GM10248 (cell line): ENCODE measurements around the gene ATG4B.

Experiments used
- CTCF ChIA-PET: fragments of 300-600 bp; sonication (Branson Sonifier 250); formaldehyde crosslinking; extraction: SDS; loops from one replicate; lab custom pipeline; 2021; ENCODE audit warnings: antibody characterized with exemption; lab: Yijun Ruan, JAX
- POLR2A ChIA-PET: fragments of 350-650 bp; sonication (Branson Sonifier 250); formaldehyde crosslinking; extraction: SDS; loops from one replicate; lab custom pipeline; 2020; ENCODE audit warnings: antibody characterized with exemption; lab: Yijun Ruan, JAX
- DNase-seq: peaks from one replicate; pipeline ENCODE4 v3.0.0; 2012; ENCODE audit errors: extremely low spot score
- TF ChIP-seq, protein P1 (sequence below): IDR thresholded peaks from 2 replicates; pipeline ENCODE4 v1.5.1; 2012; ENCODE audit warnings: mild to moderate bottlenecking, low read depth; ENCODE audit errors: extremely low read depth, missing control alignments, control extremely low read depth

ATG4B gene

DNA sequence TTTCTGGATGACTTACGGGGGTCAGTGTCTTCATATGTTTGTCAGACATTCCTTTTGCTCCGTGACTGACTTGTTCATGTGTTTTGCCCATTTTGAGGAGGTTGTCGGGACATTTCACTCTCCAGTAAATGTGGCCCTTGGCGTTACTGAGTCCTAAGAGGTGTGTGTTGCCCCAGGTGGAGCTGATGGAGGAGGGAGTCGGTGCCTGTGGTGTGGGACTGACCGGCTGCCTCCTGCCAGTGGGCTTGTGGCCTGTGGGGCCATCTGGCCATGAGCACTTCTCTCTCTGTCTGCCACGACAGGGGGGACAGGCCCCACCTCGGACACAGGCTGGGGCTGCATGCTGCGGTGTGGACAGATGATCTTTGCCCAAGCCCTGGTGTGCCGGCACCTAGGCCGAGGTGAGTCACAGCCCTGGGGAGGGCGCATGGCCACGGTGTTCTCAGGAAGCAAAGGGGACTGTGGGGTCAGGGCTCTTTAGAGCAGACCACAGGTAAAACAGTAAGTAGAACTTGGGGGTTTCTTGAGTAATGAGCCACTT, 15.8 kb downstream of the ATG4B start:
- TF ChIP-seq, protein P1, sequence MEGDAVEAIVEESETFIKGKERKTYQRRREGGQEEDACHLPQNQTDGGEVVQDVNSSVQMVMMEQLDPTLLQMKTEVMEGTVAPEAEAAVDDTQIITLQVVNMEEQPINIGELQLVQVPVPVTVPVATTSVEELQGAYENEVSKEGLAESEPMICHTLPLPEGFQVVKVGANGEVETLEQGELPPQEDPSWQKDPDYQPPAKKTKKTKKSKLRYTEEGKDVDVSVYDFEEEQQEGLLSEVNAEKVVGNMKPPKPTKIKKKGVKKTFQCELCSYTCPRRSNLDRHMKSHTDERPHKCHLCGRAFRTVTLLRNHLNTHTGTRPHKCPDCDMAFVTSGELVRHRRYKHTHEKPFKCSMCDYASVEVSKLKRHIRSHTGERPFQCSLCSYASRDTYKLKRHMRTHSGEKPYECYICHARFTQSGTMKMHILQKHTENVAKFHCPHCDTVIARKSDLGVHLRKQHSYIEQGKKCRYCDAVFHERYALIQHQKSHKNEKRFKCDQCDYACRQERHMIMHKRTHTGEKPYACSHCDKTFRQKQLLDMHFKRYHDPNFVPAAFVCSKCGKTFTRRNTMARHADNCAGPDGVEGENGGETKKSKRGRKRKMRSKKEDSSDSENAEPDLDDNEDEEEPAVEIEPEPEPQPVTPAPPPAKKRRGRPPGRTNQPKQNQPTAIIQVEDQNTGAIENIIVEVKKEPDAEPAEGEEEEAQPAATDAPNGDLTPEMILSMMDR, result no peak
- CTCF ChIA-PET, result no interaction called here
- POLR2A ChIA-PET, result no interaction called here
- DNase-seq, result no peak

DNA sequence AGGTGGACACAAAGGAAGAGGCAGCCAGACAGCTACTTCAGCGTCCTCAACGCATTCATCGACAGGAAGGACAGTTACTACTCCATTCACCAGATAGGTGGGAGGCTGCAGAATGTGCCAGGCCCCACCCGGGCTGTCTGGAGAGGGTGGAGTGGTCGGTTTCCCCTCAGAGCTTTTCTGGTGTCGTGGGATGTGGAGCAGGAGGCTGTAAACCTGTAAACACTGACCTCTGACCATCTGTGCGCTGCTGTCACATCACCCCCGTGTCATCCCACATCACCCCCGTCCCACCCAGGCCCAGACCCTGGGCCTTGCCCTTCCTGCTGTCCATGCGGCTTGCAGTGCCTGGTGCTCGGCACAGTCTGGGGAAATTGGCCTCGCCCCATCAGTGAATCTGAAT, 17.1 kb downstream of the ATG4B start:
- DNase-seq, result no peak
- TF ChIP-seq, protein P1, result no peak
- ChIA-PET CTCF (no interaction called here), POLR2A (no interaction called here)

DNA sequence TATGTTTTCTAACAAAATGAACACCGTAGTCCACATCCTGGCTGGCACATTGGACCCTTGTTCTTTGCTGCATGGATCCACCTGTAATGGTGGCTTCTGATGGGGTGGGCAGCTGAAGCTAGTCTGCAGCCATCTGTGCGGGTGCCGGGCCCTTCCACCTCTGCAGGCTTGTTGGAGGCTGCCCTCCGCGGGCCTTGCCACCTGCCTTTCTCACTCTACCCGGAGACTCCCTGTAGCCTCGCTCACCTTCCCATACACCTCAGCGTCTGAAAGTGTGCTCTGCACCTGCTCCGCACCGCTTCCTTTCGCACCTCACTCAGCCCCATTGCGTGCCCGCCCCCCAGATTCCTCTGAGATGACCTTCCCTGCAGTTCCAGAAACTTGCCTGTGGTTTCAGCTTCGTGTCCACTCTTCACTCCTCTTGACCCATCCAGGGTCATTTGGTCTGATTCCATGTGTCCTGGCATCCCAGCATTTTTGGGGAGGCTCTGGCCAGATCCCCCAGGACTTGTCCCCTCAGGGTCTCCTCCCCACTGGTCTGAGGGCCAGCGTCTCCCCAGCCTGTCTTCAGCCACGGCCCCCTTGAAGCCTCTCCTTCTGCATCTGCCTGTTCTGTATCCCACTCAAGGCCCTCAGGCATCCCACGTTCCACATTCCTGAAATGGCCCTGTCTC, 18.2 kb downstream of the ATG4B start:
- no peak for DNase-seq
- ChIA-PET POLR2A (no interaction called here), CTCF (no interaction called here)
- TF ChIP-seq, protein P1, result no peak

DNA sequence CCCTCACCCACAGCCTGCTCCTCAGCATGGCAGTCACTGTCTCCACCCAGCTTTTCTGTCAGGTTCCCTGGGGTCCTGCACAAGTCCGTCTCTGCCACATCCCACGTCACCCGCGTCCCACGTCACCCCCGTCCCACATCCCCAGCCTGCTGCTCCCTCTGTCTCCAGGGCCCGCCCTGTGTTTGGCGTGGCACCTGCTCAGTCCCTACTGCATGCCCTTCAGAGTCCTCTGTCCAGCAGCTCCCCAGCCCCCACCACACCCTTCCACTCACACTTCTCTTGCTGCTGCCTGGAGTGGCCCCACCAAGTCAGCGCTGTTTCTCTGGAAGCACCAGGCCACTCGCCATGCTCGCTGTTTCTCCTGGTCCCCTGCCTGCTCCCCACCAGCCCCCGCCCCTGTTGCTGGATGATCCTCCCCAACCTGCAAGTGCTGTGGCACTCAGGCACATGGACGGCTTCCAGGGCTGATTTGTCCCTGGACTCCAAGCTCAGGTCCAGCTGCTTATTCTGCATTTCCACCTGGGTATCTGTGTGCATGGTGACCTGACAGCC, 18.8 kb downstream of the ATG4B start:
- no peak for DNase-seq
- ChIA-PET POLR2A (no interaction called here), CTCF (no interaction called here)
- TF ChIP-seq, protein P1, result no peak

DNA sequence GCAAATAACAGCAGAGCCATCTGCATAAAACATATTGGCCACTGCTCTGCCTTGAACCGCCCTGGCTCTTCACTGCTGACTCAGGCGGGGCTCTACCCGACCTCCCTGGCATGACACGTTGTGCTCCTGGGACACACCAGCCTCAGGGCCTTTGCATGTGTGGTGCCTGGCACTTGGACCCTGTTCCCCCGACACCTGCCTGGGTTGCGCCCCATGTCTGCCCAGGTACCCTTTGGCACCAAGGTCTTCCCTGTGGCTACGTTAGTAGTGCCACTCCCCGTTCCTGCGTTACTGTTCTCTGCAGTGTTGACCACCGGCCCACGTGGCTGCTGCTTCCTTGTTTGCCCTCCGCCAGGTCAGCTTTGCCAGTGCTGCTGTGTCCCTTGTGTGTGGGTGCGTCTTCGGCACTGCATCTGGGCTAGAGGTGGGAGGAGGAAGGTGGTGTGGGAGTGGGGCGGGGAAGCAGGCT, 20.3 kb downstream of the ATG4B start:
- TF ChIP-seq, protein P1, result no peak
- CTCF ChIA-PET, result interaction anchor here (1.2 kb wide), 1 partner anchor 8 kb away, joined by 3 read pairs; no protein-coding TSS in a partner anchor
- DNase-seq, result no peak
- POLR2A ChIA-PET, result no interaction called here

DNA sequence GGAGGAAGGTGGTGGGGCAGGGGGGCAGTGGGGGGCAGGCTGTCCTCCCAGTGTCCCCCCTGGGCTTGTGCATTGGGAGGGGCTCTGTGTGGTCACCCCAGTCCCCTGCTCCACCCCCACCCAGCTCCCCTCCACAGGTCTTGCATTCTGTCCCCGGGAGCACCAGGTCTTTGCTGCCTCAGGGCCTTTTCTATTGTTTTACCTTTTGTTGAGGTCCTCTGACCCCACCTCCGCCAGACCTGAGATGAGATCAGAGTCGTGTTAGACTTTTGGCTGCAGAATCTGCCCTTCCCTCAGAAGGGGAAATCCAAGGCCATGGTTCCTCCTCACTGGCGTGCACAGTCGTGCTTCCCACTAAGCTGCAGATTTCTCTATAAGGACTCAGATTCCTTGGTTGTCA, 20.8 kb downstream of the ATG4B start:
- TF ChIP-seq, protein P1, result no peak
- DNase-seq, result no peak
- ChIA-PET POLR2A (no interaction called here), CTCF (interaction anchor here (0.7 to 1.6 kb wide), 4 partner anchors 9 to 580 kb away, joined by 3 to 5 read pairs (median 3); no protein-coding TSS in a partner anchor)
